Measurements from ENCODE around the gene DNPEP. TPM values are rescaled to one million over a fixed set of nuclear protein-coding genes. Genes with fewer than 3 reads are reported as not detected.
"Not testable (repeated sequence)": the region's sequence is repeated elsewhere in the genome, so short reads cannot be mapped to it uniquely, and the experiment has no call there.

DNPEP gene
- total and polyA plus RNA-seq, 3 donors from 2014 or later: 84.8 to 145 (median 90.2) TPM

- Histone ChIP-seq H3K36me3 (ENCODE audit: low read depth, missing control alignments) (no peaks in the 10 kb centered on the region), H3K4me1 (peaks cover 10% of the 10 kb centered on the region), H3K27me3 (no peaks in the 10 kb centered on the region), H3K4me3 (no peak overlapping the region), H3K27ac (no peak overlapping the region), H3K9me3 (no peaks in the 10 kb centered on the region)
- no peak for DNase-seq
- intact Hi-C loops (cut with DNase I; ENCODE audit: low total_unique reads): no loop called here
- WGBS, 2 donors: 72 to 74% methylated on average over 8 of the region's 8 CpGs
- TF ChIP-seq CTCF (IDR thresholded peaks at IDR 0.05) (no peak), POLR2A (IDR thresholded peaks at IDR 0.05) (no peak)
Observed at GRCh38 chr2:219410390-219410789, 22.7 kb upstream of the DNPEP start.

- H3K27ac ChIP-seq: peak overlapping the region in 1 of 2 donors; percentile 13
- intact Hi-C loops (cut with DNase I; ENCODE audit: low total_unique reads): no loop called here
- DNase-seq: no peak
Observed at GRCh38 chr2:219409619-219410018, 21.9 kb upstream of the DNPEP start.

GRCh38 chr2:219408631-219409030, 20.9 kb upstream of the DNPEP start:
- H3K4me1 ChIP-seq: peaks cover 20% of the 10 kb centered on the region
- H3K4me3 ChIP-seq: no peak overlapping the region
- H3K27ac ChIP-seq: peak overlapping the region in 1 of 2 donors; percentile 41
- no peaks in the 10 kb centered on the region for H3K36me3 ChIP-seq (ENCODE audit: low read depth, missing control alignments)
- intact Hi-C loops (cut with DNase I; ENCODE audit: low total_unique reads): no loop called here
- H3K27me3 ChIP-seq: no peaks in the 10 kb centered on the region
- no peak for DNase-seq
- H3K9me3 ChIP-seq: no peaks in the 10 kb centered on the region
- WGBS, 2 donors: 49 to 52% methylated on average over 8 of the region's 8 CpGs
- TF ChIP-seq CTCF (IDR thresholded peaks at IDR 0.05) (no peak), POLR2A (IDR thresholded peaks at IDR 0.05) (no peak)

More at GRCh38 chr2:219409619-219410018, 21.9 kb upstream of the DNPEP start:
- Histone ChIP-seq H3K27me3 (no peaks in the 10 kb centered on the region), H3K9me3 (no peaks in the 10 kb centered on the region), H3K4me1 (peaks cover 15% of the 10 kb centered on the region), H3K36me3 (ENCODE audit: low read depth, missing control alignments) (no peaks in the 10 kb centered on the region), H3K4me3 (no peak overlapping the region)
- TF ChIP-seq POLR2A (IDR thresholded peaks at IDR 0.05) (no peak), CTCF (IDR thresholded peaks at IDR 0.05) (no peak)
- 90 to 92% methylated on average over 5 of the region's 5 CpGs for WGBS, 2 donors

GRCh38 chr2:219408204-219408603, 20.5 kb upstream of the DNPEP start:
- Histone ChIP-seq H3K36me3 (ENCODE audit: low read depth, missing control alignments) (no peaks in the 10 kb centered on the region), H3K27ac (peak overlapping the region in 1 of 2 donors; percentile 41), H3K4me1 (peaks cover 21% of the 10 kb centered on the region), H3K9me3 (no peaks in the 10 kb centered on the region), H3K27me3 (no peaks in the 10 kb centered on the region), H3K4me3 (no peak overlapping the region)
- no peak for DNase-seq
- intact Hi-C loops (cut with DNase I; ENCODE audit: low total_unique reads): no loop called here
- TF ChIP-seq POLR2A (IDR thresholded peaks at IDR 0.05) (no peak), CTCF (IDR thresholded peaks at IDR 0.05) (no peak)
- 68 to 79% methylated on average over 4 to 5 of the region's 5 CpGs for WGBS, 2 donors

- intact Hi-C loops (cut with DNase I; ENCODE audit: low total_unique reads); H3K27me3 ChIP-seq; H3K36me3 ChIP-seq (ENCODE audit: low read depth, missing control alignments); H3K27ac ChIP-seq; DNase-seq; H3K9me3 ChIP-seq; H3K4me3 ChIP-seq: not testable (repeated sequence)
- 66 to 73% methylated on average over 5 of the region's 5 CpGs for whole genome bisulfite sequencing, 2 donors
- peaks cover 28% of the 10 kb centered on the region for H3K4me1 ChIP-seq
Observed at GRCh38 chr2:219407343-219407742, 19.6 kb upstream of the DNPEP start.
